WTC11 (cell line): ENCODE data around the gene RPL21.

Source experiments
- JUN ChIP-seq: sonication (generic); formaldehyde crosslinking; IDR thresholded peaks from 2 replicates; pipeline ENCODE4 v1.8.0; 2023; ENCODE audit warnings: mild to moderate bottlenecking, missing genetic modification reagents
- NFYB ChIP-seq: sonication (generic); formaldehyde crosslinking; conservative IDR thresholded peaks from 2 replicates; pipeline ENCODE4 v1.8.0; 2022; ENCODE audit warnings: low read depth, missing genetic modification reagents
- NR1H2 ChIP-seq: sonication (generic); formaldehyde crosslinking; IDR thresholded peaks from 2 replicates; pipeline ENCODE4 v1.9.0; 2021; ENCODE audit warnings: mild to moderate bottlenecking, moderate library complexity, missing genetic modification reagents
- SP1 ChIP-seq: sonication (generic); formaldehyde crosslinking; conservative IDR thresholded peaks from 2 replicates; pipeline ENCODE4 v1.8.1; 2022; ENCODE audit warnings: missing genetic modification reagents
- TF ChIP-seq, protein P1 (sequence below): fragments of 200-600 bp; IDR thresholded peaks from 2 replicates; pipeline ENCODE4 v1.8.0; 2022; ENCODE audit warnings: antibody characterized with exemption

DNA sequence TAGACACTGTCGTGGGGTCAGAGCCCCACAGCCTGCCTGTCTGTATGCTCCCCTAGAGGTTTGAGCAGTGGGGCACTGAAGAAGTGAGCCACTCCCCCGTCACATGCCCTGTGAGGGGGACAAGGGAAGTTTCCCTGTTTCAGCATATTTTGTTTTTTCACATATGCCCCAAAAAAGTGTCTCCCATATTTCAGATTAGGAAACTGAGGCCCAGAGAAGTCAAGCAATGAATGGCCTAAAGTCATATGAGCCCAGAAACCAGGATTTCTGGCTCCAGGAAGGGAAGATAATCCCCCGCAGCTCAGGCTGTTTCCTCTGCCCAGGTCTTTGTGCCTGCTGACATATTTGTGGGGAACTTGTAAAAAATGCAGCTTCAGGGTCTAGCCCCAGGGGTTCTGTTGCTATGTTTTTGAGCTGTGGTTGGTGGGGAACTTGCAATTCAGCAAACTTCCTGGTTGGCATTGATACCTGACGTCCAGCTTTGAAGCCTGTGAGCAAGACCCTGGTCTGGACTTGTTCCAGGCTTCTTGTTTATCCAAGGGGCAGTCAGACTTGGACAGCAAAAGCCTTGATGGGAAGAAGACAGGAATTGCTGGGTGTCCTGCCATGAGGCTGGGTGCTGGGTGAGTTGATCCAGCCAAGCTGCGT is 28.8 kb downstream of the RPL21 start:
- no peak for TF ChIP-seq SP1 (CRISPR knock-in tag)
- TF ChIP-seq JUN (CRISPR knock-in tag) = no peak
- no peak for TF ChIP-seq NR1H2 (CRISPR knock-in tag)
- no peak for TF ChIP-seq NFYB (CRISPR knock-in tag)
- TF ChIP-seq, protein P1, sequence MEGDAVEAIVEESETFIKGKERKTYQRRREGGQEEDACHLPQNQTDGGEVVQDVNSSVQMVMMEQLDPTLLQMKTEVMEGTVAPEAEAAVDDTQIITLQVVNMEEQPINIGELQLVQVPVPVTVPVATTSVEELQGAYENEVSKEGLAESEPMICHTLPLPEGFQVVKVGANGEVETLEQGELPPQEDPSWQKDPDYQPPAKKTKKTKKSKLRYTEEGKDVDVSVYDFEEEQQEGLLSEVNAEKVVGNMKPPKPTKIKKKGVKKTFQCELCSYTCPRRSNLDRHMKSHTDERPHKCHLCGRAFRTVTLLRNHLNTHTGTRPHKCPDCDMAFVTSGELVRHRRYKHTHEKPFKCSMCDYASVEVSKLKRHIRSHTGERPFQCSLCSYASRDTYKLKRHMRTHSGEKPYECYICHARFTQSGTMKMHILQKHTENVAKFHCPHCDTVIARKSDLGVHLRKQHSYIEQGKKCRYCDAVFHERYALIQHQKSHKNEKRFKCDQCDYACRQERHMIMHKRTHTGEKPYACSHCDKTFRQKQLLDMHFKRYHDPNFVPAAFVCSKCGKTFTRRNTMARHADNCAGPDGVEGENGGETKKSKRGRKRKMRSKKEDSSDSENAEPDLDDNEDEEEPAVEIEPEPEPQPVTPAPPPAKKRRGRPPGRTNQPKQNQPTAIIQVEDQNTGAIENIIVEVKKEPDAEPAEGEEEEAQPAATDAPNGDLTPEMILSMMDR = no peak
